Measurements from ENCODE around the gene ADAP2.
"Not testable (repeated sequence)": the region's sequence is repeated elsewhere in the genome, so short reads cannot be mapped to it uniquely, and the experiment has no call there.

Gene ADAP2

GRCh38 chr17:30921544-30922196, at the start of gene ADAP2:
TSS of gene ADAP2 (plus strand) at chr17:30921945. CDS start at chr17:30922015, 70 bp downstream.
- DNase-seq (ENCODE audit: low read depth), result no peak

- no peak for DNase-seq (ENCODE audit: low read depth)
These were observed 35.6 kb upstream of the ADAP2 start for GRCh38 chr17:30886187-30886586.

GRCh38 chr17:30894236-30894635, 27.5 kb upstream of the ADAP2 start:
- DNase-seq (ENCODE audit: low read depth), result no peak

- DNase-seq (ENCODE audit: low read depth), result no peak
These were observed 24.4 kb upstream of the ADAP2 start for GRCh38 chr17:30897311-30897710.

GRCh38 chr17:30905742-30906100, 16.0 kb upstream of the ADAP2 start:
- DNase-seq (ENCODE audit: low read depth), result no peak

- peak; percentile 75 for DNase-seq (ENCODE audit: low read depth)
These were observed 15.4 kb upstream of the ADAP2 start, which contains the start of gene TEFM for GRCh38 chr17:30906101-30906911. TSS of gene TEFM (minus strand) at chr17:30906238. CDS start at chr17:30906198, 40 bp downstream.

GRCh38 chr17:30908717-30909420, 12.9 kb upstream of the ADAP2 start:
- no peak for DNase-seq (ENCODE audit: low read depth)

GRCh38 chr17:30910151-30910550, 11.6 kb upstream of the ADAP2 start:
- DNase-seq (ENCODE audit: low read depth), result not testable (repeated sequence)

GRCh38 chr17:30913955-30914354, 7.8 kb upstream of the ADAP2 start:
- DNase-seq (ENCODE audit: low read depth), result no peak

GRCh38 chr17:30915833-30916611, 5.7 kb upstream of the ADAP2 start:
- no peak for DNase-seq (ENCODE audit: low read depth)

GRCh38 chr17:30917050-30917449, 4.7 kb upstream of the ADAP2 start:
- no peak for DNase-seq (ENCODE audit: low read depth)

- no peak for DNase-seq (ENCODE audit: low read depth)
These were observed 1.5 kb upstream of the ADAP2 start for GRCh38 chr17:30920282-30920681.

- DNase-seq (ENCODE audit: low read depth), result no peak
These were observed 832 bp upstream of the ADAP2 start for GRCh38 chr17:30920683-30921543.

GRCh38 chr17:30922235-30923030, 688 bp downstream of the ADAP2 start:
- DNase-seq (ENCODE audit: low read depth), result no peak

- DNase-seq (ENCODE audit: low read depth), result no peak
These were observed 2.6 kb downstream of the ADAP2 start for GRCh38 chr17:30924341-30924740.

GRCh38 chr17:30926516-30926915, 4.8 kb downstream of the ADAP2 start:
- no peak for DNase-seq (ENCODE audit: low read depth)

- DNase-seq (ENCODE audit: low read depth), result no peak
These were observed 6.0 kb downstream of the ADAP2 start for GRCh38 chr17:30927756-30928155.

GRCh38 chr17:30928584-30928983, 6.8 kb downstream of the ADAP2 start:
- DNase-seq (ENCODE audit: low read depth), result no peak

- no peak for DNase-seq (ENCODE audit: low read depth)
These were observed 7.4 kb downstream of the ADAP2 start for GRCh38 chr17:30929081-30929633.

- not testable (repeated sequence) for DNase-seq (ENCODE audit: low read depth)
These were observed 8.1 kb downstream of the ADAP2 start for GRCh38 chr17:30929861-30930260.

Measured in stimulated activated CD4-positive, alpha-beta T cell treated with anti-CD3 and anti-CD28 coated beads, Interleukin-2, amount 100 ng/mL, for 4 hours (primary cell).